Measurements from ENCODE around the gene CFAP221.

CFAP221 gene

GRCh38 chr2:119692954-119693353 lies 148.7 kb downstream of the CFAP221 start:
- H2AFZ ChIP-seq (ENCODE audit: low read length): no peak overlapping the region
- no peaks in the 10 kb centered on the region for H3K27me3 ChIP-seq (replicated peaks; ENCODE audit: insufficient read depth, low read length)
- H3K9ac ChIP-seq (ENCODE audit: low read length): no peak overlapping the region
- no peaks in the 10 kb centered on the region for H3K9me2 ChIP-seq (replicated peaks; ENCODE audit: insufficient read depth, low read length)
- H3F3A ChIP-seq (ENCODE audit: insufficient read depth, low read length): peaks cover 7% of the 10 kb centered on the region; the same call in 1 of the 2 replicates
- no peaks in the 10 kb centered on the region for H3K36me3 ChIP-seq (replicated peaks; ENCODE audit: insufficient read depth, low read length)
- no peak overlapping the region for H3K4me2 ChIP-seq (ENCODE audit: low read depth, low read length)
- no peaks in the 10 kb centered on the region for H4K20me1 ChIP-seq (ENCODE audit: insufficient read depth, low read length)
- H3K4me3 ChIP-seq (ENCODE audit: low read length): no peak overlapping the region
- H3K9me3 ChIP-seq (replicated peaks; ENCODE audit: insufficient read depth, low read length): no peaks in the 10 kb centered on the region
- no peak for TF ChIP-seq CTCF (IDR thresholded peaks at IDR 0.05; ENCODE audit: low read length)
- no peak for TF ChIP-seq EZH2phosphoT487 (IDR thresholded peaks at IDR 0.05; ENCODE audit: low read length)
- TF ChIP-seq EZH2 (optimal IDR thresholded peaks at IDR 0.05; ENCODE audit: low read depth, low read length): no peak
- H3K4me1 ChIP-seq (ENCODE audit: low read length): peaks cover 15% of the 10 kb centered on the region
- DNase-seq: no peak
- no peaks in the 10 kb centered on the region for H3K79me2 ChIP-seq (ENCODE audit: low read length)
- H3K27ac ChIP-seq (ENCODE audit: low read length): no peak overlapping the region

- H3K79me2 ChIP-seq (ENCODE audit: low read length): no peaks in the 10 kb centered on the region
- no peaks in the 10 kb centered on the region for H3K9me3 ChIP-seq (replicated peaks; ENCODE audit: insufficient read depth, low read length)
- H4K20me1 ChIP-seq (ENCODE audit: insufficient read depth, low read length): no peaks in the 10 kb centered on the region
- peaks cover 7% of the 10 kb centered on the region; the same call in 1 of the 2 replicates for H3F3A ChIP-seq (ENCODE audit: insufficient read depth, low read length)
- no peak overlapping the region for H3K27ac ChIP-seq (ENCODE audit: low read length)
- no peak overlapping the region for H2AFZ ChIP-seq (ENCODE audit: low read length)
- no peak for DNase-seq
- no peak overlapping the region for H3K4me2 ChIP-seq (ENCODE audit: low read depth, low read length)
- TF ChIP-seq EZH2 (optimal IDR thresholded peaks at IDR 0.05; ENCODE audit: low read depth, low read length) (no peak), CTCF (IDR thresholded peaks at IDR 0.05; ENCODE audit: low read length) (no peak)
- H3K9me2 ChIP-seq (replicated peaks; ENCODE audit: insufficient read depth, low read length): no peaks in the 10 kb centered on the region
- H3K4me1 ChIP-seq (ENCODE audit: low read length): peaks cover 20% of the 10 kb centered on the region
- no peaks in the 10 kb centered on the region for H3K27me3 ChIP-seq (replicated peaks; ENCODE audit: insufficient read depth, low read length)
- H3K9ac ChIP-seq (ENCODE audit: low read length): no peak overlapping the region
- H3K4me3 ChIP-seq (ENCODE audit: low read length): no peak overlapping the region
- H3K36me3 ChIP-seq (replicated peaks; ENCODE audit: insufficient read depth, low read length): no peaks in the 10 kb centered on the region
Measured at GRCh38 chr2:119693567-119693966, 149.3 kb downstream of the CFAP221 start.

GRCh38 chr2:119693967-119694366 lies 149.7 kb downstream of the CFAP221 start:
- no peak for DNase-seq
- H2AFZ ChIP-seq (ENCODE audit: low read length): no peak overlapping the region
- H3K4me1 ChIP-seq (ENCODE audit: low read length): peaks cover 20% of the 10 kb centered on the region
- H4K20me1 ChIP-seq (ENCODE audit: insufficient read depth, low read length): no peaks in the 10 kb centered on the region
- H3K27me3 ChIP-seq (replicated peaks; ENCODE audit: insufficient read depth, low read length): no peaks in the 10 kb centered on the region
- no peaks in the 10 kb centered on the region for H3K9me2 ChIP-seq (replicated peaks; ENCODE audit: insufficient read depth, low read length)
- H3K36me3 ChIP-seq (replicated peaks; ENCODE audit: insufficient read depth, low read length): no peaks in the 10 kb centered on the region
- no peak overlapping the region for H3K4me2 ChIP-seq (ENCODE audit: low read depth, low read length)
- H3K27ac ChIP-seq (ENCODE audit: low read length): no peak overlapping the region
- TF ChIP-seq EZH2phosphoT487 (IDR thresholded peaks at IDR 0.05; ENCODE audit: low read length): no peak
- no peak for TF ChIP-seq EZH2 (optimal IDR thresholded peaks at IDR 0.05; ENCODE audit: low read depth, low read length)
- no peak for TF ChIP-seq CTCF (IDR thresholded peaks at IDR 0.05; ENCODE audit: low read length)
- no peaks in the 10 kb centered on the region for H3K79me2 ChIP-seq (ENCODE audit: low read length)
- H3K9ac ChIP-seq (ENCODE audit: low read length): no peak overlapping the region
- H3F3A ChIP-seq (ENCODE audit: insufficient read depth, low read length): peaks cover 7% of the 10 kb centered on the region; the same call in 1 of the 2 replicates
- no peak overlapping the region for H3K4me3 ChIP-seq (ENCODE audit: low read length)
- no peaks in the 10 kb centered on the region for H3K9me3 ChIP-seq (replicated peaks; ENCODE audit: insufficient read depth, low read length)
